GM13977 (cell line): Measurements from ENCODE around the gene SCAANT1.

Source experiments
- DNase-seq: peaks from one replicate; pipeline ENCODE4 v3.0.0; 2012; ENCODE audit warnings: low spot score
- CTCF ChIP-seq: IDR thresholded peaks from 2 replicates; pipeline ENCODE4 v1.5.1; 2012; ENCODE audit warnings: mild to moderate bottlenecking, control low read depth; ENCODE audit not compliant: insufficient read depth; ENCODE audit errors: extremely low read depth, missing control alignments
- in situ Hi-C: fragments of 300-500 bp; cut with MboI; formaldehyde crosslinking; loops from one replicate; pipeline ENCODE4 v1.12.0; 2022; ENCODE audit warnings: low sequenced_read_pairs, low pct_unique_long_range_greater_than_20kb, mixed read lengths, inconsistent platforms; ENCODE audit not compliant: unreplicated experiment

Gene SCAANT1

GRCh38 chr3:63874769-63875168 is 37.4 kb downstream of the SCAANT1 start:
- TF ChIP-seq CTCF, result no peak
- in situ Hi-C loops, result no loop called here
- no peak for DNase-seq

- DNase-seq, result no peak
- in situ Hi-C loops, result no loop called here
These were observed 39.9 kb downstream of the SCAANT1 start for GRCh38 chr3:63872135-63872924.

GRCh38 chr3:63870615-63871005 is 41.6 kb downstream of the SCAANT1 start:
- no peak for TF ChIP-seq CTCF
- in situ Hi-C loops, result no loop called here
- DNase-seq, result no peak

More at GRCh38 chr3:63872135-63872924, 39.9 kb downstream of the SCAANT1 start:
- TF ChIP-seq CTCF, result no peak

- in situ Hi-C loops, result no loop called here
- no peak for DNase-seq
- TF ChIP-seq CTCF, result no peak
These were observed 42.1 kb downstream of the SCAANT1 start for GRCh38 chr3:63869940-63870614.

GRCh38 chr3:63867225-63867624 is 45.0 kb downstream of the SCAANT1 start:
- no peak for DNase-seq
- in situ Hi-C loops, result no loop called here
- TF ChIP-seq CTCF, result no peak

GRCh38 chr3:63864965-63865327 is 47.2 kb downstream of the SCAANT1 start:
- no peak for DNase-seq
- in situ Hi-C loops, result no loop called here
- no peak for TF ChIP-seq CTCF
